Neuron (in vitro differentiated cells): ENCODE data around the gene KIF27.
"Not testable (repeated sequence)": the region's sequence is repeated elsewhere in the genome, so short reads cannot be mapped to it uniquely, and the experiment has no call there.

Experiments used
- H2AFZ ChIP-seq: one replicate; pipeline ENCODE4 v1.6.1; 2013; ENCODE audit warnings: low read depth, mild to moderate bottlenecking, inconsistent platforms, low read length, moderate library complexity
- H3K27me3 ChIP-seq: one replicate; pipeline ENCODE4 v1.6.1; 2013; ENCODE audit warnings: low read length; ENCODE audit not compliant: insufficient read depth
- H3K36me3 ChIP-seq: one replicate; pipeline ENCODE4 v1.6.1; 2013; ENCODE audit warnings: low read length; ENCODE audit not compliant: insufficient read depth
- H3K4me1 ChIP-seq: one replicate; pipeline ENCODE4 v1.6.1; 2013; ENCODE audit warnings: low read length; ENCODE audit not compliant: insufficient read depth
- H3K4me3 ChIP-seq: 2 replicates; pipeline ENCODE4 v1.5.1; 2013; ENCODE audit warnings: mild to moderate bottlenecking, low read length, moderate library complexity
- H3K9me3 ChIP-seq: one replicate; pipeline ENCODE4 v1.6.1; 2013; ENCODE audit warnings: low read length

The KIF27 gene

DNA sequence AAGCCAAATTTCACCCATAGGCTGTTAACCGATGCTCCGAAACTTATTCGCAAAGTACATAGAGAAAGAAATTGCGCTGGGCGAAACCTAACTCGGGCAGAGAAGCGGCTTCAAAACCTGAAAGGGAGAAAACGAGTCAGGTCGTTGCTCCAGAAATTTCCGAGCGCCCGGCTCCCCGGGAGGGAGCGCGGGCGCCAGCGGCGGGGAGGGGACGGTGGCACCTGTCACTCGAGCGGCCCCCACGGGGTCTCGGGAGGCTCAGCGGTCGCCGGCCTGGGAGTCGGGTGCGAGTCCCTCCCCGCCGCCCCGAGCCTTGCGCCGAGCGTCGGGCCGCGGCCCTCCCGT, 104.2 kb downstream of the KIF27 start:
- H3K27me3 ChIP-seq, H3K4me1 ChIP-seq, H3K36me3 ChIP-seq, H3K9me3 ChIP-seq: not testable (repeated sequence)
- H2AFZ ChIP-seq: peak overlapping the region; percentile 85
- H3K4me3 ChIP-seq: peak overlapping the region; percentile 70

DNA sequence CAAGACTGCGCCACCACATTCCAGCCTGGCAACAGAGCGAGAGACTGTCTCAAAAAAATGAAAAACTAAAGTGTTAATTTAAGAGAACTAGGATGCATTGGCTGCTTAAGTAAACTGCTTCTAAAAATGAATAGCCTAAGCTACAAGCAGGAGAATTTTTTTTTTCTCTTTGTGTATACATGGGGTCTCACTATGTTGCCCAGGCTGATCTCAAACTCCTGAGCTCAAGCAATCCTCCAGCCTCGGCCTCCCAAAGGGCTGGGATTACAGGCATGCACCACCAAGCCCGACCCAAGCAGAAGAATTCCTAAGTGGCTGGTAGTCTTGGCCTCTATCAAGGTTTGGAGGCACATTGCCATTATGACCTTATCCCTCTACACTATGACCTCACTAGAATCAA, 106.1 kb downstream of the KIF27 start:
- H3K9me3 ChIP-seq, H2AFZ ChIP-seq, H3K4me1 ChIP-seq, H3K4me3 ChIP-seq, H3K27me3 ChIP-seq, H3K36me3 ChIP-seq: not testable (repeated sequence)

DNA sequence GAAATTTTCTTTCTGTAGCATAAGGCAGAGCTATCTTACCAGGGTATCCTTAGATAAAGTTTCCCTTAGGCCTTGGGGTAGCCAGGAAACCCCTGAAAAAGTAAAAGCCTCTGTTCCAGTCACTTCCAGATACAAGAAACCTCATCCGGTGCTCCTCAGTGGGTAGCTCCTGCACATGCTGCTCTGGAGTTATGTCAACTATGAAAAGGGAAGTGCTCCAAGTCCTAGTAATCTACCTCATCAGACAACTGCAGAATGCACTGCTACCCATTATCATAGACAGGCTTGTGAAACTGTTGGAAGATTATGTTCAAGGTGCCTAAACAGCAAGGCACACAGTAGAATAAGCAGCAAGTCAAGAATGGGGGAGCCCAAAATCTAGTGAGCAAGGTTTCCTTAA, 112.0 kb downstream of the KIF27 start:
- not testable (repeated sequence) for H3K9me3 ChIP-seq, H3K27me3 ChIP-seq, H3K36me3 ChIP-seq, H2AFZ ChIP-seq, H3K4me1 ChIP-seq, H3K4me3 ChIP-seq

DNA sequence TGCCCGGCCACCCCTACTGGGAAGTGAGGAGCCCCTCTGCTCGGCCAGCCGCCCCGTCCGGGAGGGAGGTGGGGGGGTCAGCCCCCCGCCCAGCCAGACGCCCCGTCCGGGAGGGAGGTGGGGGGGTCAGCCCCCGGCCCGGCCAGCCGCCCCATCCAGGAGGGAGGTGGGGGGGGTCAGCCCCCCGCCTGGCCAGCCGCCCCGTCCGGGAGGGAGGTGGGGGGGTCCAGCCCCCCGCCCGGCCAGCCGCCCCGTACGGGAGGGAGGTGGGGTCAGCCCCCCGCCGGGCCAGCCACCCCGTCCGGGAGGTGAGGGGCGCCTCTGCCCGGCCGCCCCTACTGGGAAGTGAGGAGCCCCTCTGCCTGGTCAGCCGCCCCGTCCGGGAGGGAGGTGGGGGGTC, 116.8 kb downstream of the KIF27 start:
- H3K27me3 ChIP-seq, H3K4me1 ChIP-seq, H2AFZ ChIP-seq, H3K36me3 ChIP-seq, H3K4me3 ChIP-seq, H3K9me3 ChIP-seq: not testable (repeated sequence)

DNA sequence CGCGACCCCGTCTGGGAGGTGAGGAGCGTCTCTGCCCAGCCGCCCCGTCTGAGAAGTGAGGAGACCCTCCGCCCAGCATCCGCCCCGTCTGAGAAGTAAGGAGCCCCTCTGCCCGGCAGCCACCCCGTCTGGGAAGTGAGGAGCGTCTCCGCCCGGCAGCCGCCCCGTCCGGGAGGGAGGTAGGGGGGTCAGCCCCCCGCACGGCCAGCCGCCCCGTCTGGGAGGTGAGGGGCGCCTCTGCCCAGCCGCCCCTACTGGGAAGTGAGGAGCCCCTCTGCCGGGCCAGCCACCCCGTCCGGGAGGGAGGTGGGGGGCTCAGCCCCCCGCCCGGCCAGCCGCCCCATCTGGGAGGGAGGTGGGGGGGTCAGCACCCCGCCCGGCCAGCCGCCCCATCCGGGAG, 117.3 kb downstream of the KIF27 start:
- not testable (repeated sequence) for H3K4me3 ChIP-seq, H2AFZ ChIP-seq, H3K4me1 ChIP-seq, H3K27me3 ChIP-seq, H3K36me3 ChIP-seq, H3K9me3 ChIP-seq

DNA sequence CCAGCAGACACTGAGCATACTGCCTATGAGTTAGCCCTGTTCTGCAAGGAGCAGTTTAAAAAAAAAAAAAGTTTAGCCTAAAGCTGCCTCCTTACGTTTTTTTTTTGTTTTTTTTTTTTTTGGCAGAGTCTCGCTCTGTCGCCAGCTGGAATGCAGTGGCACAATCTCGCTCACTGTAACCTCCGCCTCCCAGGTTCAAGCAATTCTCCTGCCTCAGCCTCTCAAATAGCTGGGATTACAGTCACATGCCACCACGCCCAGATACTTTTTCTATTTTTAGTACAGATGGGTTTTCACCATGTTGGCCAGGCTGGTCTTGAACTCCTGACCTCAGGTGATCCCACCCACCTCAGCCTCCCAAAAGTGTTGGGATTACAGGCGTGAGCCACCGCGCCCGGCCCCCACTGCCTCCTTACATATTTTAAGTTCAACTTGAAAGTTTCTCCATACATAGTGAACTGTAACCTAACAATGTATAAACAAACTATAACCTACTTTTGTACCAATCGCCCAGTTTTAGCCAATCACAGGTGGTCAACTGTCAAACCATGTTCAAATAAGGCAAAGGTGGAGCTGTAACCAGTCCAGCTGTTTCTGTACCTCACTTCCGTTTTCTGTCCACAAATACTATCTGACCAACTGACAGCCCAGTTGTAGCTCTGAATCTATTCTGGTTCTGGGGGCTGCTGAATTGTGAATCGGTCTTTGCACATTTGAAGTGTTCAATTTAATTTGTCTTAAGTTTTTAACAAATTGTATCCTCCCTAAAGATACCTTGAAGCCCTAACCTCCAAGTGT, 120.8 kb downstream of the KIF27 start:
- Histone ChIP-seq H3K9me3 (no peaks in the 10 kb centered on the region), H2AFZ (no peak overlapping the region)

DNA sequence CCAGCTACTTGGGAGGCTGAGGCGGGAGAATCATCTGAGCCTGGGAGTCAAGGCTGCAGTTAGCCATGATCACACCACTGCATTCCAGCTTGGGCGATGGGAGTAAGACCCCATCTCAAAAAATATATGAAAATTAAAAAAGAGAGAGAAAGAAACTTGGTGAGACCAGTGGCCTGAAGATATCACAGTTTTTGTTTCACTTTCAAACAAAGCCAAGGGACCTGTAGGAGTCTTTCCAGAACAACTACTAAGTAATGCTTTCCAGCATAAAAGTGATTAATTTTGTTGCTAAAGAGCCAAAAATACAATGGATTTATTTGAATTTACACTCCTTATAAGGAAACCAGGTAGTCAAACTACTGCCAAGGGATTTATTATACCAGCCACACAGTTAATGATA, 127.2 kb downstream of the KIF27 start:
- Histone ChIP-seq H3K4me3 (no peak overlapping the region), H3K4me1 (no peaks in the 10 kb centered on the region), H2AFZ (no peak overlapping the region), H3K36me3 (peaks cover 14% of the 10 kb centered on the region), H3K27me3 (no peaks in the 10 kb centered on the region), H3K9me3 (no peaks in the 10 kb centered on the region)

More for the DNA sequence above, 120.8 kb downstream of the KIF27 start:
- Histone ChIP-seq H3K4me1 (no peaks in the 10 kb centered on the region), H3K36me3 (peaks cover 14% of the 10 kb centered on the region), H3K4me3 (no peak overlapping the region), H3K27me3 (no peaks in the 10 kb centered on the region)

DNA sequence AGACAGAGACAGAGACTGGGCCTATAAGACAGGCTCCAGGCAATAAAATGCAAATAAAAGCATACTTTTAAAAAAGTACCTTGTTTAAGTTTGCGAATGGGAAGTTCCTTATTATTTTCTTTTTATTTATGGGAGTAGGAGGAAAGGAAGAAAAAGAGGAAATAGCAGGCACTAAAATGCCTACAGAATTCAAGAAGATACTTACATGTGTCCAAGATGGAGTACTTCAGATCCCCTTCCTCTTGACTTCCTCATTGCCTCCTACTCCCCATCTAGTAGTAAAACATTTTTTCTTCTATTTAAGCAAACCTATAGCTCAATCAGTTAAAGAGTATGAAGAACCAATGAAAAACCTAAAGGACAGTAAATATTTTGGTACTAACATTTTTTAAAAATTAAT, 128.5 kb downstream of the KIF27 start:
- Histone ChIP-seq H3K4me1 (no peaks in the 10 kb centered on the region), H3K36me3 (peaks cover 4% of the 10 kb centered on the region), H3K9me3 (no peaks in the 10 kb centered on the region), H3K27me3 (no peaks in the 10 kb centered on the region), H2AFZ (no peak overlapping the region), H3K4me3 (no peak overlapping the region)
